Measurements from ENCODE around the gene FBXO27.

DNA sequence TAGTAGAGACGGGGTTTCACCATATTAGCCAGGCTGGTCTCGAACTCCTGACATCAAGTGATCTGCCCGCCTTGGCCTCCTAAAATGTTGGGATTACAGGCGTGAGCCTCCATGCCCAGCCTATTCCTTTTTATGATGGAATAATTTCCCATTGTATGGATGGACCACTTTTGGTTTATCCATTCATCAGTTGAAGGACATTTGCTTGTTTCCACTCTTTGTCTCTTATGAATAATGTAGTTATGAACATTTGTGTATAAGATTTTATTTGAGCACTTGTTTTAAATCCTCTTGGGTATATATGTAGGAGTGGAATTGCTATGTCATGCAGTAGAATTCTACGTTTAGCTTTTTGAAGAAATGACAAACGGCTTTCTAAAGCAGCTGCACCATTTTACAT lies 23.3 kb downstream of the FBXO27 start:
- TF ChIP-seq CEBPB (IDR thresholded peaks at IDR 0.05; ENCODE audit: low read depth) (no peak), POLR2A (IDR thresholded peaks at IDR 0.05; ENCODE audit: borderline replicate concordance, extremely low read depth, insufficient read depth, insufficient read length) (no peak), SP1 (IDR thresholded peaks at IDR 0.05; ENCODE audit: low read depth) (no peak), ZNF274 (IDR thresholded peaks at IDR 0.05; ENCODE audit: low read depth, low read length) (no peak), EGR1 (IDR thresholded peaks at IDR 0.05; ENCODE audit: low read depth) (no peak), SRF (IDR thresholded peaks at IDR 0.05; ENCODE audit: low read depth) (no peak), POLR2AphosphoS5 (IDR thresholded peaks at IDR 0.05; ENCODE audit: low read depth, low read length) (no peak)
- TF ChIP-seq, protein P1, sequence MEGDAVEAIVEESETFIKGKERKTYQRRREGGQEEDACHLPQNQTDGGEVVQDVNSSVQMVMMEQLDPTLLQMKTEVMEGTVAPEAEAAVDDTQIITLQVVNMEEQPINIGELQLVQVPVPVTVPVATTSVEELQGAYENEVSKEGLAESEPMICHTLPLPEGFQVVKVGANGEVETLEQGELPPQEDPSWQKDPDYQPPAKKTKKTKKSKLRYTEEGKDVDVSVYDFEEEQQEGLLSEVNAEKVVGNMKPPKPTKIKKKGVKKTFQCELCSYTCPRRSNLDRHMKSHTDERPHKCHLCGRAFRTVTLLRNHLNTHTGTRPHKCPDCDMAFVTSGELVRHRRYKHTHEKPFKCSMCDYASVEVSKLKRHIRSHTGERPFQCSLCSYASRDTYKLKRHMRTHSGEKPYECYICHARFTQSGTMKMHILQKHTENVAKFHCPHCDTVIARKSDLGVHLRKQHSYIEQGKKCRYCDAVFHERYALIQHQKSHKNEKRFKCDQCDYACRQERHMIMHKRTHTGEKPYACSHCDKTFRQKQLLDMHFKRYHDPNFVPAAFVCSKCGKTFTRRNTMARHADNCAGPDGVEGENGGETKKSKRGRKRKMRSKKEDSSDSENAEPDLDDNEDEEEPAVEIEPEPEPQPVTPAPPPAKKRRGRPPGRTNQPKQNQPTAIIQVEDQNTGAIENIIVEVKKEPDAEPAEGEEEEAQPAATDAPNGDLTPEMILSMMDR (IDR thresholded peaks at IDR 0.05 in 2 of 3, conservative IDR thresholded peaks at IDR 0.05 in 1 of 3; ENCODE audit: borderline replicate concordance in 1 of 3, insufficient read depth in 1 of 3, low read depth in 2 of 3, low read length in 2 of 3), result no peak
